ENCODE results near the gene TMEM33.

DNA sequence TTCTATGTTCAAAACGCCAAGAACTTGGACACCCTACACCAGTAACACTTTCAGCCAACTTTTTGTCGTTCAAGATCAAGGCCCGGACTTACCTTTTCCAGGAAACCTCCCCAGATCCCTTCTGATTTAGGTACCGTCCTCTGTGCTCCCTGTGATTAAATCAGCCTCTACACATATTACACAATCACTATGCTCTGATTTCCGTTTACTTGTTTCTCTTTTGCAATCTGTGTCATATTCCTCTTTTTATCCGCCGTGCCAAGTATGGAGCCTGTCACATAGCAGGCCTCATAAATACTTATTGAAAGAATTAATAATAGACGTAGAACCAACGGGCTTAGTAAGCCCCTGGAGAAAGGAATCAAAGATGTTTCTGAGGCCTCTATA lies 722 bp upstream of the TMEM33 start:
- TF ChIP-seq EZH2 (IDR thresholded peaks at IDR 0.05; ENCODE audit: insufficient read depth, poor library complexity, severe bottlenecking) = no peak
- TF ChIP-seq EZH2phosphoT487 (IDR thresholded peaks at IDR 0.05; ENCODE audit: insufficient read depth, low read depth) = no peak

Data from GM23248 (cell line).